ENCODE measurements around the gene NDUFA11.
A peak's percentile ranks its signal among the peaks of the same experiment; 100 is the strongest.

Gene NDUFA11

GRCh38 chr19:5903624-5904351 is at the start of gene NDUFA11:
Gene NDUFA11, minus strand, starts transcription at chr19:5903790. Its CDS starts 82 bp downstream, at chr19:5903708.
- peak; percentile 93 for DNase-seq (ENCODE audit: low spot score)
- TF ChIP-seq, protein P1, sequence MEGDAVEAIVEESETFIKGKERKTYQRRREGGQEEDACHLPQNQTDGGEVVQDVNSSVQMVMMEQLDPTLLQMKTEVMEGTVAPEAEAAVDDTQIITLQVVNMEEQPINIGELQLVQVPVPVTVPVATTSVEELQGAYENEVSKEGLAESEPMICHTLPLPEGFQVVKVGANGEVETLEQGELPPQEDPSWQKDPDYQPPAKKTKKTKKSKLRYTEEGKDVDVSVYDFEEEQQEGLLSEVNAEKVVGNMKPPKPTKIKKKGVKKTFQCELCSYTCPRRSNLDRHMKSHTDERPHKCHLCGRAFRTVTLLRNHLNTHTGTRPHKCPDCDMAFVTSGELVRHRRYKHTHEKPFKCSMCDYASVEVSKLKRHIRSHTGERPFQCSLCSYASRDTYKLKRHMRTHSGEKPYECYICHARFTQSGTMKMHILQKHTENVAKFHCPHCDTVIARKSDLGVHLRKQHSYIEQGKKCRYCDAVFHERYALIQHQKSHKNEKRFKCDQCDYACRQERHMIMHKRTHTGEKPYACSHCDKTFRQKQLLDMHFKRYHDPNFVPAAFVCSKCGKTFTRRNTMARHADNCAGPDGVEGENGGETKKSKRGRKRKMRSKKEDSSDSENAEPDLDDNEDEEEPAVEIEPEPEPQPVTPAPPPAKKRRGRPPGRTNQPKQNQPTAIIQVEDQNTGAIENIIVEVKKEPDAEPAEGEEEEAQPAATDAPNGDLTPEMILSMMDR (IDR thresholded peaks at IDR 0.05; ENCODE audit: extremely low read depth, missing control alignments): no peak

DNA sequence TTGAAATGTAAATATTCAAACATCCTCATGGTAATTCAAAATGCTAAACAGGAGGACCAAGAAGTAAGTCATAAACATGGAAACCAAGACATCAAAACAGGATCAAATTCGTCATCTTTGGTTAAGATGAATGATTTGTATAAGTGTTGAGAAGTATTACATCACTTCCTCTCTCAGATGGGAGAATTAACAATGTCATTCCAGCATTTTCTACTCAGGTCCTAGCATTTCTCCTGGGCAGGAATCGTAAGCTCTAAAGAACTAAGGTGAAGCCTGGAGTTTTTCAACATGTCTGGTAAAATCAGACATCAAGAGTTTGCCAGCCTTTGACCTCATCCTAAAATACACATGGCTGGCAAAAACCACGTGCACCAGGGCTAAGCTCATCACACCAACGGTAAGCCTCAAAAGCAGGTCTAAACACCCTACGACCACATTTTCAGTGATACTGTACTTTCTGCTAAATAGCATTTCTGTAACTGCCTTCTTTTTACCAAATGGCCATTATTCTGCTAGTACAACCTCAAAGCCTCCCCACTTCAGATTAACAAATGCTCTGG is 49.5 kb upstream of the NDUFA11 start:
- TF ChIP-seq, protein P1 (IDR thresholded peaks at IDR 0.05; ENCODE audit: extremely low read depth, missing control alignments): no peak
- no peak for DNase-seq (ENCODE audit: low spot score)

- TF ChIP-seq, protein P1 (IDR thresholded peaks at IDR 0.05; ENCODE audit: extremely low read depth, missing control alignments): no peak
- no peak for DNase-seq (ENCODE audit: low spot score)
Observed at GRCh38 chr19:5952193-5953029, 48.8 kb upstream of the NDUFA11 start.

DNA sequence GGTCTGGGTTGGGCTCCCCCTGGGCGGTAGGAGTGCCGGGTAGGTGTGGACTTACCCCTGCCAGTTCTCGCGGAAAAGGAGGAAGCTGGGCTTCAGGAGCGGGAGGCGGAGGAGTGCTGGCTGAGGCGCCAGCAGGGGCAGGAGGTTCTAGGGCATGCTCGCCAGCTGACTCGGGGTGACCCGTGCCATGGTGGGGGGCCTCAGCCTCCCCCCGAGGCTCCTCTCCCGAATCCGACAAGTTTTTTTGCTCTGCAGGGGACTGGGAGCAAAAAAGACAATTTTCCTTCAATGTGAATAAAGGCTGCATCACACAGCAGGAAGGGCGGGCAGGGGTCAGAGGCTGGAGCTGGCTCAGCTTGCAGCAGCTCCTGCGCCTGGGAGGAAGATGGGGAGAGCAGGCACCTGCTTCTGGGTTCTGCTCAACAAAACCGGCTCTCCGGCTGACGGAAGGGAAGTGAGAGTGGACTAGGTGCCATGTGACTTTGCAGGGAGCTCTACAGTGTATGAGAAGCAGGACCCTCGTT is 47.8 kb upstream of the NDUFA11 start:
- DNase-seq (ENCODE audit: low spot score): peak; percentile 70
- TF ChIP-seq, protein P1 (IDR thresholded peaks at IDR 0.05; ENCODE audit: extremely low read depth, missing control alignments): no peak

- DNase-seq (ENCODE audit: low spot score): no peak
- TF ChIP-seq, protein P1 (IDR thresholded peaks at IDR 0.05; ENCODE audit: extremely low read depth, missing control alignments): no peak
Observed at GRCh38 chr19:5950741-5951140, 47.2 kb upstream of the NDUFA11 start.

DNA sequence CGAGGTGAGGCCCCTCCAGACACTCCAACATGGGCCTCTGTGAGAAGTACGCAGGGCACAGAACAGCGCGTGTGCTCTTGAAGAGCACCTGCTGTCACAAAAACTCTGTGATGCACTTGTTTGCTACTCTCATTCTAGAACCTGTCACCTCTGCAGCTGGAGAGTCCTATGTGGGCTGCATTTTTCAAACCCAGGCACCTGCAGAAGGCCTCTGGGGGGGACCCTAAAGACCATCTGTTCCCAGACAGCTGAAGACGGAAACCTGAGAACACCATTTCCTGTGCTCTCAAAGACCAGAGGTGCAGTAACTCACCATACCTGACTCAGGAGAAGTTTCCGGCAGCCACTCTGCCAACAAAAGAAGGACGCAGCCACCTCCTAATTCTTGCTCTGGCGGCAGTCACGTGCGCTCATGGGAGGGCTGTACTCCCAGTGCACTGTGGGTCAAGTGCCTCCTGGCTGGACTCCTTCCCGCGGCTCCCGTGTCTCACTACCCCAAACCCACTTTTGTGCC is 46.3 kb upstream of the NDUFA11 start:
- TF ChIP-seq, protein P1 (IDR thresholded peaks at IDR 0.05; ENCODE audit: extremely low read depth, missing control alignments): no peak
- DNase-seq (ENCODE audit: low spot score): no peak

Measured in GM20000 (cell line).